ENCODE results near the gene JAG2.

The JAG2 gene

GRCh38 chr14:105198588-105198987 is 30.0 kb upstream of the JAG2 start (continued):
- TF ChIP-seq ZNF565 (CRISPR knock-in tag; conservative IDR thresholded peaks at IDR 0.05; ENCODE audit: low read depth): no peak
- no peak for TF ChIP-seq ZFP30 (CRISPR knock-in tag; IDR thresholded peaks at IDR 0.05)
- no peak for TF ChIP-seq CSDC2 (CRISPR knock-in tag; IDR thresholded peaks at IDR 0.05)
- TF ChIP-seq ZNF8 (CRISPR knock-in tag; IDR thresholded peaks at IDR 0.05): no peak

GRCh38 chr14:105197211-105197641 is 28.6 kb upstream of the JAG2 start:
- TF ChIP-seq PATZ1 (CRISPR knock-in tag; IDR thresholded peaks at IDR 0.05; ENCODE audit: borderline replicate concordance) (no peak), ZNF8 (CRISPR knock-in tag; IDR thresholded peaks at IDR 0.05) (no peak), TOX (CRISPR knock-in tag; IDR thresholded peaks at IDR 0.05; ENCODE audit: borderline replicate concordance) (no peak), CREB5 (CRISPR knock-in tag; IDR thresholded peaks at IDR 0.05; ENCODE audit: low read depth) (no peak), ESRRG (CRISPR knock-in tag; IDR thresholded peaks at IDR 0.05) (no peak), ZNF565 (CRISPR knock-in tag; conservative IDR thresholded peaks at IDR 0.05; ENCODE audit: low read depth) (no peak), BACH2 (CRISPR knock-in tag; IDR thresholded peaks at IDR 0.05; ENCODE audit: borderline replicate concordance) (no peak), ZFP3 (CRISPR knock-in tag; IDR thresholded peaks at IDR 0.05) (no peak), PPARA (CRISPR knock-in tag; IDR thresholded peaks at IDR 0.05; ENCODE audit: borderline replicate concordance) (no peak), ISL1 (CRISPR knock-in tag; IDR thresholded peaks at IDR 0.05) (no peak), ZNF70 (CRISPR knock-in tag; IDR thresholded peaks at IDR 0.05) (no peak), TCF4 (CRISPR knock-in tag; IDR thresholded peaks at IDR 0.05; ENCODE audit: borderline replicate concordance) (no peak), GLIS3 (CRISPR knock-in tag; IDR thresholded peaks at IDR 0.05) (no peak)
- ATAC-seq: no peak

- no peak for ATAC-seq
Measured at GRCh38 chr14:105196265-105196960, 27.8 kb upstream of the JAG2 start.

GRCh38 chr14:105195522-105196264 is 27.1 kb upstream of the JAG2 start:
- no peak for ATAC-seq
- TF ChIP-seq ZNF70 (CRISPR knock-in tag; IDR thresholded peaks at IDR 0.05) (no peak), ESRRG (CRISPR knock-in tag; IDR thresholded peaks at IDR 0.05) (no peak), GLIS3 (CRISPR knock-in tag; IDR thresholded peaks at IDR 0.05) (no peak), ZFP30 (CRISPR knock-in tag; IDR thresholded peaks at IDR 0.05) (no peak), POU6F1 (CRISPR knock-in tag; IDR thresholded peaks at IDR 0.05; ENCODE audit: borderline replicate concordance, low read depth) (no peak)

More at GRCh38 chr14:105196265-105196960, 27.8 kb upstream of the JAG2 start:
- no peak for TF ChIP-seq ESRRG (CRISPR knock-in tag; IDR thresholded peaks at IDR 0.05)

DNA sequence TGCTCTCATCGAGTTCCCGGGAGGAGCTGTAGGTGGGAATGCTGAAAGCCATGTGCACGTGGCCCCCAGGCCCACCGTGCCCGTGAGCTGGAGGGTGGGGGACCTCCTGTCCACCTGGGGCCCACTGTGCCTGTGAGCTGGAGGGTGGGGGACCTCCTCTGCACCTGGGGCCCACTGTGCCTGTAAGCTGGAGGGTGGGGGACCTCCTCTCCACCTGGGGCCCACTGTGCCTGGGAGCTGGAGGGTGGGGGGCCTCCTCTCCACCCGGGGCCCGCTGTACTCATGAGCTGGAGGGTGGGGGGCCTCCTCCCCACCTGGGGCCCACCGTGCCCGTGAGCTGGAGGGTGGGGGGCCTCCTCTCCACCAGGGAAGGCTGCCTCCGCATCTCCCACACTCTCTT is 26.5 kb upstream of the JAG2 start:
- ATAC-seq: no peak
- TF ChIP-seq ZNF8 (CRISPR knock-in tag; IDR thresholded peaks at IDR 0.05): no peak
- no peak for TF ChIP-seq GLIS3 (CRISPR knock-in tag; IDR thresholded peaks at IDR 0.05)
- no peak for TF ChIP-seq TOX (CRISPR knock-in tag; IDR thresholded peaks at IDR 0.05; ENCODE audit: borderline replicate concordance)
- TF ChIP-seq ARNTL (CRISPR knock-in tag; IDR thresholded peaks at IDR 0.05; ENCODE audit: borderline replicate concordance, low read depth): no peak
- no peak for TF ChIP-seq ZC3H10 (CRISPR knock-in tag; IDR thresholded peaks at IDR 0.05)
- TF ChIP-seq PATZ1 (CRISPR knock-in tag; IDR thresholded peaks at IDR 0.05; ENCODE audit: borderline replicate concordance): no peak
- TF ChIP-seq ZNF70 (CRISPR knock-in tag; IDR thresholded peaks at IDR 0.05): no peak
- TF ChIP-seq, protein P1, sequence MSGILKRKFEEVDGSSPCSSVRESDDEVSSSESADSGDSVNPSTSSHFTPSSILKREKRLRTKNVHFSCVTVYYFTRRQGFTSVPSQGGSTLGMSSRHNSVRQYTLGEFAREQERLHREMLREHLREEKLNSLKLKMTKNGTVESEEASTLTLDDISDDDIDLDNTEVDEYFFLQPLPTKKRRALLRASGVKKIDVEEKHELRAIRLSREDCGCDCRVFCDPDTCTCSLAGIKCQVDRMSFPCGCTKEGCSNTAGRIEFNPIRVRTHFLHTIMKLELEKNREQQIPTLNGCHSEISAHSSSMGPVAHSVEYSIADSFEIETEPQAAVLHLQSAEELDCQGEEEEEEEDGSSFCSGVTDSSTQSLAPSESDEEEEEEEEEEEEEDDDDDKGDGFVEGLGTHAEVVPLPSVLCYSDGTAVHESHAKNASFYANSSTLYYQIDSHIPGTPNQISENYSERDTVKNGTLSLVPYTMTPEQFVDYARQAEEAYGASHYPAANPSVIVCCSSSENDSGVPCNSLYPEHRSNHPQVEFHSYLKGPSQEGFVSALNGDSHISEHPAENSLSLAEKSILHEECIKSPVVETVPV (CRISPR knock-in tag; IDR thresholded peaks at IDR 0.05): no peak
- TF ChIP-seq CREB5 (CRISPR knock-in tag; IDR thresholded peaks at IDR 0.05; ENCODE audit: low read depth): no peak
- TF ChIP-seq SNAI2 (CRISPR knock-in tag; IDR thresholded peaks at IDR 0.05): no peak
- TF ChIP-seq OSR1 (CRISPR knock-in tag; IDR thresholded peaks at IDR 0.05): no peak
